MM.1S (cell line): ENCODE results near the gene ELK3.

ENCODE experiments used
- EZH2 ChIP-seq: fragments of 300-600 bp; sonication (generic); optimal IDR thresholded peaks from 2 replicates; pipeline ENCODE3; 2017; ENCODE audit warnings: low read depth, mild to moderate bottlenecking, antibody characterized with exemption, low read length, mixed read lengths
- EZH2phosphoT487 ChIP-seq: fragments of 300-600 bp; sonication (generic); IDR thresholded peaks from 2 replicates; pipeline ENCODE4 v1.6.1; 2018; ENCODE audit warnings: antibody characterized with exemption, low read length
- TF ChIP-seq, protein P1 (sequence below): fragments of 300-600 bp; sonication (generic); IDR thresholded peaks from 2 replicates; pipeline ENCODE4 v1.5.1; 2016; ENCODE audit warnings: antibody characterized with exemption, low read length, mixed read lengths

DNA sequence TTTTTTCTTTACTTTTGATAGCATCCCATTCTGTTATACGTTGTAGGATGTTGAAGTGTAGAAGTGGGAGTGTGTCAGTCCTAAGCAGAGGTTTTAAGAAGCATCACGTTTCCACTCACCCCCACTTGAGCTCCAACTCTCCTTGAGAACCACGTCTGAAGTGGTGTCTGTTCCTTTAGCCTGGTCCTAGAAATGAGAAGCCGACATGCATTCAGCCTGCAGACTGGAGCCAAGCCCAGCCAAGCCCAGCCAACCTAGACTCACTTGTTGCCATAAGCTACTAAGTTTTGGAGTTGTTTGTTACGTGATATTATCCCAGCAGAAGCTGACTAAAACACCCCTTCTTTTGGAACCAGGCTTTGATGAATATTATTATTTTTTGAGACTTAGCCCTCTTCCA lies 4.4 kb upstream of the ELK3 start:
- TF ChIP-seq, protein P1, sequence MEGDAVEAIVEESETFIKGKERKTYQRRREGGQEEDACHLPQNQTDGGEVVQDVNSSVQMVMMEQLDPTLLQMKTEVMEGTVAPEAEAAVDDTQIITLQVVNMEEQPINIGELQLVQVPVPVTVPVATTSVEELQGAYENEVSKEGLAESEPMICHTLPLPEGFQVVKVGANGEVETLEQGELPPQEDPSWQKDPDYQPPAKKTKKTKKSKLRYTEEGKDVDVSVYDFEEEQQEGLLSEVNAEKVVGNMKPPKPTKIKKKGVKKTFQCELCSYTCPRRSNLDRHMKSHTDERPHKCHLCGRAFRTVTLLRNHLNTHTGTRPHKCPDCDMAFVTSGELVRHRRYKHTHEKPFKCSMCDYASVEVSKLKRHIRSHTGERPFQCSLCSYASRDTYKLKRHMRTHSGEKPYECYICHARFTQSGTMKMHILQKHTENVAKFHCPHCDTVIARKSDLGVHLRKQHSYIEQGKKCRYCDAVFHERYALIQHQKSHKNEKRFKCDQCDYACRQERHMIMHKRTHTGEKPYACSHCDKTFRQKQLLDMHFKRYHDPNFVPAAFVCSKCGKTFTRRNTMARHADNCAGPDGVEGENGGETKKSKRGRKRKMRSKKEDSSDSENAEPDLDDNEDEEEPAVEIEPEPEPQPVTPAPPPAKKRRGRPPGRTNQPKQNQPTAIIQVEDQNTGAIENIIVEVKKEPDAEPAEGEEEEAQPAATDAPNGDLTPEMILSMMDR, result no peak
- TF ChIP-seq EZH2, result no peak
- no peak for TF ChIP-seq EZH2phosphoT487
